Right lobe of liver (tissue), 6 donors: ENCODE data around the gene GOLGA8B. TPM values are rescaled to one million over a fixed set of nuclear protein-coding genes. Genes with fewer than 3 reads are reported as not detected.
"Not testable (repeated sequence)": the region's sequence is repeated elsewhere in the genome, so short reads cannot be mapped to it uniquely, and the experiment has no call there.

Experiments
- ATAC-seq, 4 donors: fragments of 200-7000 bp; cut with Tn5 transposase; one replicate each; pipeline ENCODE4 v1.9.1; 2020; ENCODE audit warnings: mild to moderate bottlenecking in 4 of 4, moderate library complexity in 4 of 4
- DNase-seq, 3 donors: peaks; one replicate each; pipeline ENCODE4 v3.0.0-alpha.2; 2020
- H3K27ac ChIP-seq, 3 donors: fragments of 200-600 bp; one replicate each; pipeline ENCODE4 v1.8.0; 2022
- H3K27me3 ChIP-seq, 2 donors: fragments of 200-600 bp; one replicate each; pipeline ENCODE4 v1.8.0; 2022
- H3K36me3 ChIP-seq, 4 donors: fragments of 200-600 bp; sonication (generic) in 1 of 4; one replicate each; pipeline versions ENCODE4 v1.5.1 to v1.8.0; 2017 to 2022; ENCODE audit warnings: control low read depth in 1 of 4
- H3K4me1 ChIP-seq, 4 donors: fragments of 200-600 bp; sonication (generic) in 1 of 4; one replicate each; pipeline versions ENCODE4 v1.5.1 to v1.8.0; 2017 to 2022; ENCODE audit warnings: control low read depth in 1 of 4
- H3K4me3 ChIP-seq, 3 donors: fragments of 200-600 bp; one replicate each; pipeline ENCODE4 v1.8.0; 2022
- H3K9me3 ChIP-seq, 4 donors: fragments of 200-600 bp; sonication (generic) in 1 of 4; one replicate each; pipeline versions ENCODE4 v1.5.1 to v1.8.0; 2017 to 2022; ENCODE audit warnings: control low read depth in 1 of 4
- POLR2A ChIP-seq: fragments of 450-650 bp; IDR thresholded peaks from one replicate; pipeline ENCODE4 v1.6.1; 2017; ENCODE audit warnings: antibody characterized with exemption, mild to moderate bottlenecking
- WGBS: methylation state at CpG from one replicate; pipeline ENCODE4 v1.1.6; 2018; ENCODE audit warnings: low coverage, low lambda C conversion rate; ENCODE audit not compliant: insufficient coverage; ENCODE audit errors: missing lambda C conversion rate; 5-methylcytosine and 5-hydroxymethylcytosine counted together
- intact Hi-C, 2 donors: fragments of 100-400 bp; cut with DNase I; formaldehyde crosslinking; loops; one replicate each; pipeline versions ENCODE4 v1.11.2 to v1.14.1; 2022
- total RNA-seq, 6 experiments: library from RNA; depleted of rRNA in 2 of 6; stranded (reverse); fragments of >200 nt in 2 of 6; fragmentation: NEBNext Ultra II Directional in 3 of 6; extraction: Animal tissue kit (Norgen Biotek cat#: 25700) in 3 of 6; gene quantifications; one replicate each; pipeline versions ENCODE4 v1.1.0 to v1.2.4, GENCODE V29; 2016 to 2023
- TF ChIP-seq, protein P1 (sequence below), 4 donors: fragments of 200-600 bp in 3 of 4; fragments of 450-650 bp in 1 of 4; IDR thresholded peaks; one replicate each; pipeline versions ENCODE4 v1.5.1 to v1.8.0; 2016 to 2022; ENCODE audit warnings: antibody characterized with exemption in 4 of 4, mild to moderate bottlenecking in 2 of 4
- donor health status: DM: no; HTN: yes; CAD: no.
- donor health status: DM: no; HTN: no; CAD: no.
- donor health status: DM: no; HTN: no; CAD: no.
- donor health status: DM: no; HTN: yes; CAD: no.
- donor health status: DM: no; HTN: yes; CAD: no.

Gene GOLGA8B
- total RNA-seq, 6 experiments from 2014 or later, result 21.9 to 53.4 (median 30.8) TPM

DNA sequence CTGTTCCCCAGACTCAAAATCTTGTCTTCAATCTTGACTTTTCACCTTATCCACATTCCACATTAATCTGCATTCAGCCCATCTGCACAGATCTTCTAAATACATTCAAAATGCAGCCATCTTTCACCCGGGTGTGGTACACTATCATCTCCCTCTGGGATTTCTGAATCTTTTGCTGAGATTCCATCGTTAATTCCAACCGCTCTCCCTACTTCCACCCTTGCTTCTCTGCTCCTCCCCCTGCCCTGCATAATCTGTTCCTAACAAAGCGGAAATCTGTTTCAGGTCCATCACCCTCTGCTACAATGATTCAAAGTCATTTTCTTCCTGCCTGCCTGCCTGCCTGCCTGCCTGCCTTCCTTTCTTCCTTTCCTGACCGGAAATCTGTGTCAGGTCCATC is 7.9 kb upstream of the GOLGA8B start:
- Histone ChIP-seq H3K27me3 (no peaks in the 10 kb centered on the region), H3K4me3 (no peak overlapping the region), H3K9me3 (no peaks in the 10 kb centered on the region), H3K36me3 (no peaks in the 10 kb centered on the region), H3K4me1 (no peaks in the 10 kb centered on the region), H3K27ac (no peak overlapping the region)
- WGBS, result 62% methylated on average over 5 of the region's 5 CpGs
- intact Hi-C loops, result no loop called here
- no peak for DNase-seq
- peak in 1 of 4 donors; percentile 39 for ATAC-seq
- TF ChIP-seq, protein P1, sequence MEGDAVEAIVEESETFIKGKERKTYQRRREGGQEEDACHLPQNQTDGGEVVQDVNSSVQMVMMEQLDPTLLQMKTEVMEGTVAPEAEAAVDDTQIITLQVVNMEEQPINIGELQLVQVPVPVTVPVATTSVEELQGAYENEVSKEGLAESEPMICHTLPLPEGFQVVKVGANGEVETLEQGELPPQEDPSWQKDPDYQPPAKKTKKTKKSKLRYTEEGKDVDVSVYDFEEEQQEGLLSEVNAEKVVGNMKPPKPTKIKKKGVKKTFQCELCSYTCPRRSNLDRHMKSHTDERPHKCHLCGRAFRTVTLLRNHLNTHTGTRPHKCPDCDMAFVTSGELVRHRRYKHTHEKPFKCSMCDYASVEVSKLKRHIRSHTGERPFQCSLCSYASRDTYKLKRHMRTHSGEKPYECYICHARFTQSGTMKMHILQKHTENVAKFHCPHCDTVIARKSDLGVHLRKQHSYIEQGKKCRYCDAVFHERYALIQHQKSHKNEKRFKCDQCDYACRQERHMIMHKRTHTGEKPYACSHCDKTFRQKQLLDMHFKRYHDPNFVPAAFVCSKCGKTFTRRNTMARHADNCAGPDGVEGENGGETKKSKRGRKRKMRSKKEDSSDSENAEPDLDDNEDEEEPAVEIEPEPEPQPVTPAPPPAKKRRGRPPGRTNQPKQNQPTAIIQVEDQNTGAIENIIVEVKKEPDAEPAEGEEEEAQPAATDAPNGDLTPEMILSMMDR (IDR thresholded peaks at IDR 0.05), result no peak
- TF ChIP-seq POLR2A, result no peak

DNA sequence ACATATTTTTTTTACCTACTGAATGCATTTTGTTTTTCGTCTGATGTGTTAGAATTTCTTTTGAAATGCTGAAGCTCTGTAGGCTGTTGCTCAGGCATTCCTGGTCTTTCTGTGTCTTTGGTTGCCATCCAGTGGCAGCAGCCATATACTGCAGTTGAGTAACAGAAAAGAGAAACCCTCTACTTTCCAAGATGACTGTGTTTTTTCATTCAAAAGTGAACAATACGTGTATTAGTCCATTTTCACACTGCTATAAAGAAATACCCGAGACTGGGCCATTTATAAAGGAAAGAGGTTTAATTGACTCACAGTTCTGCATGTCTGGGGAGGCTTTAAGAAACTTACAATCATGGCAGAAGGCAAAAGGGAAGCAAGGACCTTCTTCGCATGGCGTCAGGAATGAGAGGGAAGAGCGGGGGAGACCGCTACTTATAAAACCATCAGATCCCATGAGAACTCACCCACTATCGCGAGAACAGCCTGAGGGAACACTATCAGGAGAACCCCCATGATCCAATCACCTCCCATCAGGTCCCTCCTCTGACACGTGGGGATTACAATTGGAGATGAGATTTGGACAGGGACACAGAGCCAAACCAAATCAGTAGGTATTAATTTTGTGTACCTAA is 4.7 kb upstream of the GOLGA8B start:
- DNase-seq, result peak in 2 of 3 donors; percentile 32 to 60

DNA sequence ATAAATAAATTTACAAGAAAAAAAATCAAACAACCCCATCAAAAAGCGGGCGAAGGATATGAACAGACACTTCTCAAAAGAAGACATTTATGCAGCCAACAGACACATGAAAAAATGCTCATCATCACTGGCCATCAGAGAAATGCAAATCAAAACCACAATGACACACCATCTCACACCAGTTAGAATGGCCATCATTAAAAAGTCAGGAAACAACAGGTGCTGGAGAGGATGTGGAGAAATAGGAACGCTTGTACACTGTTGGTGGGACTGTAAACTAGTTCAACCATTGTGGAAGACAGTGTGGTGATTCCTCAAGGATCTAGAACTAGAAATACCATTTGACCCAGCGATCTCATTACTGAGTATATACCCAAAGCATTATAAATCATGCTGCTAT is 2.5 kb upstream of the GOLGA8B start:
- intact Hi-C loops, result loop anchor here in 1 of 2 donors (10.0 kb wide), 1 partner anchor 241 kb away; the partner anchor contains the start of genes NOP10 and NUTM1
- not testable (repeated sequence) for H3K9me3 ChIP-seq, H3K27me3 ChIP-seq, H3K4me3 ChIP-seq, H3K36me3 ChIP-seq, H3K4me1 ChIP-seq, DNase-seq, ATAC-seq, H3K27ac ChIP-seq
- WGBS, result 88% methylated on average over 4 of the region's 4 CpGs

More for the DNA sequence above, 4.7 kb upstream of the GOLGA8B start:
- H3K27ac ChIP-seq, result no peak overlapping the region
- H3K4me1 ChIP-seq, result no peaks in the 10 kb centered on the region
- 9% methylated on average over 10 of the region's 10 CpGs for WGBS
- peak; percentile 79 for TF ChIP-seq POLR2A
- TF ChIP-seq, protein P1 (IDR thresholded peaks at IDR 0.05), result peak; percentile 76 to 91 (median 80)
- H3K27me3 ChIP-seq, result no peaks in the 10 kb centered on the region
- no peaks in the 10 kb centered on the region for H3K36me3 ChIP-seq
- H3K4me3 ChIP-seq, result peak overlapping the region in 2 of 3 donors; percentile 22 to 28
- intact Hi-C loops, result loop anchor here in 1 of 2 donors (10.0 kb wide), 1 partner anchor 243 kb away; the partner anchor contains the start of genes NOP10 and NUTM1
- ATAC-seq, result peak; percentile 73 to 80 (median 76)
- no peaks in the 10 kb centered on the region for H3K9me3 ChIP-seq

DNA sequence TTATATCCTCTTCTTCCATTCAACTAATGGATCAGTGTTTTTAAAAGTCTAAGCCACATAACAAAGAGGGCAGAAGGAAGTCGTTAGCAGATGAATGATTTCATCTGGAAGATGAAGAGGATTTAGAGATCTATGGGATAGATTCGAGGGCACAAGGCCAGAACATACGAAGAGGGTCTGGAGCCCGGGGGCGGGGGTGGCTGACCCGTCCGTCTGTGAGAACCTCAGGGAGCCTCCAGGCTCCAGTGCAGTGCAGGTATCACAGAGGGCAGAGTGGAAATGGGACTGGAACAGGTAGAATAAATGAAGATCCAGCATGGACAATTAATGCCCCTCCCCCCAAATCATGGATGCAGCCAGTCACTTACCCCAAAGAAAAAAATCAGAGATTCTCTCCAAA is 1.5 kb upstream of the GOLGA8B start:
- H3K4me1 ChIP-seq, result peaks cover 0 to 8% (median 0%) of the 10 kb centered on the region in 4 donors
- ATAC-seq (no peak), DNase-seq (no peak)
- no peaks in the 10 kb centered on the region for H3K36me3 ChIP-seq
- intact Hi-C loops, result loop anchor here in 1 of 2 donors (10.0 kb wide), 1 partner anchor 240 kb away; the partner anchor contains the start of genes NOP10 and NUTM1
- no peak overlapping the region for H3K4me3 ChIP-seq
- no peaks in the 10 kb centered on the region for H3K27me3 ChIP-seq
- TF ChIP-seq, protein P1 (IDR thresholded peaks at IDR 0.05), result no peak
- no peak for TF ChIP-seq POLR2A
- WGBS, result 77% methylated on average over 7 of the region's 7 CpGs
- no peaks in the 10 kb centered on the region for H3K9me3 ChIP-seq
- H3K27ac ChIP-seq, result no peak overlapping the region

DNA sequence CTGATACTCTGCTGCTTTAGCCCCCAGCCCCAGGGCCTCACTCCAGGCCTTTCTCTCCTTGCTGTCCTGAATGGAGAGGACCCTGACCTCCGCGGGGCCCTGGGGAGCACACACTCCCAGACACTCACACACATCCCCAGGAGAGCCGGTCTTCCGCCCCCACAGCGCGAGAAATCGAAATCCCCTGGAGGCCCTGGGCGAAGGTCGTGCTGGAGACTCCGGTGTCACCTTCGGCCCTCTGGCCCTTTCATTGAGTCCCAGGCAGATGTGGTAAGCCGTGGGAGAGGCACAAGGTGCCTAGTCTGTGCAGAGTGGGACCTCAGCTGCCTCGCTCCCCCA is 848 bp upstream of the GOLGA8B start:
- Histone ChIP-seq H3K27me3 (no peaks in the 10 kb centered on the region), H3K36me3 (no peaks in the 10 kb centered on the region), H3K27ac (peak overlapping the region in 2 of 3 donors; percentile 44 to 60), H3K9me3 (no peaks in the 10 kb centered on the region), H3K4me1 (peaks cover 0 to 8% (median 0%) of the 10 kb centered on the region in 4 donors), H3K4me3 (peak overlapping the region; percentile 67 to 96 (median 85))
- intact Hi-C loops, result loop anchor here in 1 of 2 donors (10.0 kb wide), 1 partner anchor 239 kb away; the partner anchor contains the start of genes NOP10 and NUTM1
- DNase-seq (peak; percentile 35 to 60 (median 57)), ATAC-seq (peak; percentile 3 to 49 (median 14))
- TF ChIP-seq, protein P1 (IDR thresholded peaks at IDR 0.05), result no peak
- TF ChIP-seq POLR2A, result no peak
- 39% methylated on average over 7 of the region's 13 CpGs for WGBS
